H1 (cell line): ENCODE measurements around the gene SLC9A3. TPM values are rescaled to one million over a fixed set of nuclear protein-coding genes. Genes with fewer than 3 reads are reported as not detected.

Experiments used
- polyA plus RNA-seq, 7 experiments: library from polyadenylated mRNA; depleted of rRNA in 3 of 7; stranded (reverse) in 5 of 7; unstranded in 2 of 7; fragments of >200 nt in 5 of 7; fragments of 200-250 nt in 2 of 7; gene quantifications; 1 replicate in 5 of 7; 2 replicates in 1 of 7; 4 replicates in 1 of 7; pipeline versions ENCODE4 v1.2.1 to v1.2.3, GENCODE V29; 2011 to 2013; ENCODE audit warnings: missing spikeins in 2 of 7, mixed read lengths in 2 of 7
- total RNA-seq: library from RNA; stranded (reverse); fragmentation: NEBNext Ultra II Directional; extraction: Animal tissue kit (Norgen Biotek cat#: 25700); gene quantifications from 2 replicates; pipeline ENCODE4 v1.2.1, GENCODE V29; 2021
- TF ChIP-seq, protein P1 (sequence below): IDR thresholded peaks from 2 replicates; pipeline ENCODE4 v1.6.1; 2012; ENCODE audit warnings: inconsistent platforms

The SLC9A3 gene
- total and polyA plus RNA-seq, 2 of the 8 experiments (the other 6 are each of a cell fraction or from before 2014, with no cell fraction given) = 0.95 to 1.0 TPM

DNA sequence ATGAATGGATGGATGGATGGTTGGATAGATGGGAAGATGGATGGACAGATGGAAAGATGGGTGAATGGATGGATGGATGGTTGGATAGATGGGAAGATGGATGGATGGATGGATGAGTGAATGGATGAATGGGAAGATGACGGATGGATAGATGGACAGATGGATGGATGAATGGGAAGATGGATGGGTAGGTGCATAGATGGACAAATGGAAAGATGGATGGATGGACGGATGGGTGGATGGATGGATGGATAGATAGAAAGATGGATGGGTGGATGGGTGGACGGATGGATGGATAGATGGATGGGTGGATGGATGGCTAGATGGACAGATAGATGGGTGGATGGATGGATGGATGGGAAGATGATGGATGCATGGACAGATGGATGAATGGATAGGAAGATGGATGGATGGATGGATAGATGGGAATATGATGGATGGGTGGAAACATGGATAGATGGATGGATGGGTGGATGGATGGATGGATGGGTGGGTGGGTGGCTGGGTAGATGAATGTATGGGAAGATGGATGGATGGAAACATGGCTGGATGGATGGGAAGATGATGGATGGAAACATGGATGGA is 97.8 kb downstream of the SLC9A3 start (continued):
- TF ChIP-seq, protein P1, sequence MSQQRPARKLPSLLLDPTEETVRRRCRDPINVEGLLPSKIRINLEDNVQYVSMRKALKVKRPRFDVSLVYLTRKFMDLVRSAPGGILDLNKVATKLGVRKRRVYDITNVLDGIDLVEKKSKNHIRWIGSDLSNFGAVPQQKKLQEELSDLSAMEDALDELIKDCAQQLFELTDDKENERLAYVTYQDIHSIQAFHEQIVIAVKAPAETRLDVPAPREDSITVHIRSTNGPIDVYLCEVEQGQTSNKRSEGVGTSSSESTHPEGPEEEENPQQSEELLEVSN = no peak
- TF ChIP-seq, all 59 proteins: peak for 0
